Measurements from ENCODE around the gene SERPINF2. TPM values are rescaled to one million over a fixed set of nuclear protein-coding genes. Genes with fewer than 3 reads are reported as not detected.

Gene SERPINF2
- total RNA-seq, 1 donor from 2014 or later = 28.3 TPM

- Mint-ChIP-seq H3K4me3 (peak overlapping the region; percentile 81), H3K9me3 (no peaks in the 10 kb centered on the region), H3K27me3 (no peaks in the 10 kb centered on the region), H3K27ac (no peak overlapping the region), H3K36me3 (no peaks in the 10 kb centered on the region), H3K4me1 (ENCODE audit: unreplicated experiment) (peaks cover 4% of the 10 kb centered on the region)
- no peak for TF ChIP-seq CTCF (conservative IDR thresholded peaks at IDR 0.05)
- no peak for DNase-seq (ENCODE audit: extremely low spot score, unreplicated experiment)
These were observed 17.6 kb upstream of the SERPINF2 start for GRCh38 chr17:1724869-1725641.

- no peaks in the 10 kb centered on the region for H3K9me3 Mint-ChIP-seq
- DNase-seq (ENCODE audit: extremely low spot score, unreplicated experiment) = no peak
- peak overlapping the region; percentile 81 for H3K4me3 Mint-ChIP-seq
- no peak overlapping the region for H3K27ac Mint-ChIP-seq
- H3K27me3 Mint-ChIP-seq = no peaks in the 10 kb centered on the region
- no peaks in the 10 kb centered on the region for H3K36me3 Mint-ChIP-seq
- TF ChIP-seq CTCF (conservative IDR thresholded peaks at IDR 0.05) = no peak
- peaks cover 1% of the 10 kb centered on the region for H3K4me1 Mint-ChIP-seq (ENCODE audit: unreplicated experiment)
These were observed 16.8 kb upstream of the SERPINF2 start for GRCh38 chr17:1725642-1726511.

GRCh38 chr17:1726626-1727257 is 15.9 kb upstream of the SERPINF2 start:
- Mint-ChIP-seq H3K9me3 (no peaks in the 10 kb centered on the region), H3K27me3 (no peaks in the 10 kb centered on the region), H3K36me3 (no peaks in the 10 kb centered on the region), H3K4me1 (ENCODE audit: unreplicated experiment) (no peaks in the 10 kb centered on the region), H3K27ac (no peak overlapping the region), H3K4me3 (no peak overlapping the region)
- no peak for DNase-seq (ENCODE audit: extremely low spot score, unreplicated experiment)
- TF ChIP-seq CTCF (conservative IDR thresholded peaks at IDR 0.05) = no peak

- Mint-ChIP-seq H3K27me3 (no peaks in the 10 kb centered on the region), H3K9me3 (no peaks in the 10 kb centered on the region), H3K4me3 (no peak overlapping the region), H3K27ac (no peak overlapping the region), H3K36me3 (no peaks in the 10 kb centered on the region), H3K4me1 (ENCODE audit: unreplicated experiment) (no peaks in the 10 kb centered on the region)
- DNase-seq (ENCODE audit: extremely low spot score, unreplicated experiment) = no peak
- TF ChIP-seq CTCF (conservative IDR thresholded peaks at IDR 0.05) = no peak
These were observed 15.3 kb upstream of the SERPINF2 start for GRCh38 chr17:1727258-1727789.

DNA sequence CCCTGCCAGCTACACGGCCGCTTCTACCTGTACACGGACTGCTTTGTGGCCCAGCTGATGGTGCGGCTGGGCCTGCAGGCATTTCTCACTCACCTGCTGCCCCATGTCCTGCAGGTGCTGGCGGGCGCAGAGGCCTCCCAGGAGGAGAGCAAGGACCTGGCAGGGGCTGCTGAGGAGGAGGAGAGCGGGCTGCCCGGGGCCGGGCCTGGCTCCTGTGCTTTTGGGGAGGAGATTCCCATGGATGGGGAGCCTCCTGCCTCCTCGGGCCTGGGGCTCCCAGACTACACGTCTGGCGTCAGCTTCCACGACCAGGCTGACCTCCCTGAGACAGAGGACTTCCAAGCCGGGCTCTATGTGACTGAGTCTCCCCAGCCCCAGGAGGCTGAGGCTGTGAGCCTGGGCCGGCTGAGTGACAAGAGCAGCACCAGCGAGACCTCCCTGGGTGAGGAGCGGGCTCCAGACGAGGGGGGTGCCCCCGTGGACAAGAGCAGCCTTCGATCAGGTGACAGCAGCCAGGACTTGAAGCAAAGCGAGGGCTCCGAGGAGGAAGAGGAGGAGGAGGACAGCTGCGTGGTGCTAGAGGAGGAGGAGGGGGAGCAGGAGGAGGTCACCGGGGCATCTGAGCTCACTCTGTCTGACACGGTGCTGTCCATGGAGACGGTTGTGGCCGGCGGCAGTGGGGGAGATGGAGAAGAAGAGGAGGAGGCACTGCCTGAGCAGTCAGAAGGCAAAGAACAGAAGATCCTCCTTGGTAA is 14.6 kb upstream of the SERPINF2 start:
- Mint-ChIP-seq H3K4me1 (ENCODE audit: unreplicated experiment) (no peaks in the 10 kb centered on the region), H3K36me3 (no peaks in the 10 kb centered on the region), H3K9me3 (no peaks in the 10 kb centered on the region), H3K4me3 (no peak overlapping the region), H3K27me3 (no peaks in the 10 kb centered on the region), H3K27ac (no peak overlapping the region)
- no peak for DNase-seq (ENCODE audit: extremely low spot score, unreplicated experiment)
- no peak for TF ChIP-seq CTCF (conservative IDR thresholded peaks at IDR 0.05)
